ENCODE measurements around the gene RAB37. TPM values are rescaled to one million over a fixed set of nuclear protein-coding genes. Genes with fewer than 3 reads are reported as not detected.

Gene RAB37
- total and polyA plus RNA-seq, 9 of the 15 experiments (the other 6 are each of a cell fraction or from before 2014, with no cell fraction given): 0.03 to 0.27 (median 0.11) TPM; not detected in 4

DNA sequence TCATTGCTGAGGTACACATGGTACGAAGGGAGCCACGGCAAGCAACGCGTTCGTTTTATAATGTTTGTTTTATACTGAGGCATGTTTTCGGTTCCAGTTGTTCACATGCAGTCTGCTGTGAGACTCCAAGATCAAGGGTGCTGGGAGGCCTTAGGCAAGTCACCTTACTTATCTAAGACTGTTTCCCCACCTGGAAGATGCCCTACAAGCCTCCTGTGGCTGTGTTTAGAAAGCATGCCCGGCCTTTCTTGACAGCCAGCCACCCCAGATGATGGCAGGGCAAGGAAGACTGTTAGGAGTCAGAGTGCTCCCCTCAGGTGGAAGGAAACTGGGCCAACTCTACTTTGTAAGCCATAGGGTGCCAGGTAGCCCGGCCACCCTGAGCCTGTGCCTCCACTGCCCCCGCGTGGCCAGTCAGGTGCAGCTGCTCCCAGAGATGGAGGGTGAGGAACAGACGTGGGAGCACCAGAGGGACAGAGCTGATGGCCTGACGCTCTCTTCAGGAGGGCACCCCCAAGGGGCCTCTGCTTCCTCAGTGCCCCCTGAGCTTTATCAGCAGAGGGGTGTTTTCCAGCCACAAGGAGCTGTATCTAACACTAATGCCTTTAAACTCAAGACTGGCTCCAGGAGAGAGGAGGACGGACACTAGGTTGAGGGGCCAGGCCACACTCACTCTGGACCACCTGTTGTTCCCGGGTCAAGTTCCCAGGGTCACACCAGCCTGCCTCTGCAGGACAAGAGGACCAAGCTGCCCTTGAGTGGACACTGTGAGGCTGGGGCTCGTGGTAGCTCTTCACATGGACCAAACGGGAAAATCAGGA, 33.7 kb downstream of the RAB37 start (continued):
- TF ChIP-seq, protein P1, sequence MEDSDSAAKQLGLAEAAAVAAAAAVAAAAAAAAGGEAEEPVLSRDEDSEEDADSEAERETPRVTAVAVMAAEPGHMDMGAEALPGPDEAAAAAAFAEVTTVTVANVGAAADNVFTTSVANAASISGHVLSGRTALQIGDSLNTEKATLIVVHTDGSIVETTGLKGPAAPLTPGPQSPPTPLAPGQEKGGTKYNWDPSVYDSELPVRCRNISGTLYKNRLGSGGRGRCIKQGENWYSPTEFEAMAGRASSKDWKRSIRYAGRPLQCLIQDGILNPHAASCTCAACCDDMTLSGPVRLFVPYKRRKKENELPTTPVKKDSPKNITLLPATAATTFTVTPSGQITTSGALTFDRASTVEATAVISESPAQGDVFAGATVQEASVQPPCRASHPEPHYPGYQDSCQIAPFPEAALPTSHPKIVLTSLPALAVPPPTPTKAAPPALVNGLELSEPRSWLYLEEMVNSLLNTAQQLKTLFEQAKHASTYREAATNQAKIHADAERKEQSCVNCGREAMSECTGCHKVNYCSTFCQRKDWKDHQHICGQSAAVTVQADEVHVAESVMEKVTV (CRISPR knock-in tag; IDR thresholded peaks at IDR 0.05): peak; percentile 68
- no peak for TF ChIP-seq MAFK (IDR thresholded peaks at IDR 0.05; ENCODE audit: low read length)
- peak; percentile 64 for TF ChIP-seq SMC3 (conservative IDR thresholded peaks at IDR 0.05; ENCODE audit: insufficient read depth, low read depth, low read length)
- TF ChIP-seq, protein P2, sequence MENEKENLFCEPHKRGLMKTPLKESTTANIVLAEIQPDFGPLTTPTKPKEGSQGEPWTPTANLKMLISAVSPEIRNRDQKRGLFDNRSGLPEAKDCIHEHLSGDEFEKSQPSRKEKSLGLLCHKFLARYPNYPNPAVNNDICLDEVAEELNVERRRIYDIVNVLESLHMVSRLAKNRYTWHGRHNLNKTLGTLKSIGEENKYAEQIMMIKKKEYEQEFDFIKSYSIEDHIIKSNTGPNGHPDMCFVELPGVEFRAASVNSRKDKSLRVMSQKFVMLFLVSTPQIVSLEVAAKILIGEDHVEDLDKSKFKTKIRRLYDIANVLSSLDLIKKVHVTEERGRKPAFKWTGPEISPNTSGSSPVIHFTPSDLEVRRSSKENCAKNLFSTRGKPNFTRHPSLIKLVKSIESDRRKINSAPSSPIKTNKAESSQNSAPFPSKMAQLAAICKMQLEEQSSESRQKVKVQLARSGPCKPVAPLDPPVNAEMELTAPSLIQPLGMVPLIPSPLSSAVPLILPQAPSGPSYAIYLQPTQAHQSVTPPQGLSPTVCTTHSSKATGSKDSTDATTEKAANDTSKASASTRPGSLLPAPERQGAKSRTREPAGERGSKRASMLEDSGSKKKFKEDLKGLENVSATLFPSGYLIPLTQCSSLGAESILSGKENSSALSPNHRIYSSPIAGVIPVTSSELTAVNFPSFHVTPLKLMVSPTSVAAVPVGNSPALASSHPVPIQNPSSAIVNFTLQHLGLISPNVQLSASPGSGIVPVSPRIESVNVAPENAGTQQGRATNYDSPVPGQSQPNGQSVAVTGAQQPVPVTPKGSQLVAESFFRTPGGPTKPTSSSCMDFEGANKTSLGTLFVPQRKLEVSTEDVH (IDR thresholded peaks at IDR 0.05; ENCODE audit: low read depth, partially characterized antibody): peak; percentile 5
- TF ChIP-seq POLR2AphosphoS5 (IDR thresholded peaks at IDR 0.05; ENCODE audit: control insufficient read depth, insufficient read depth, low read depth, low read length): no peak; the same call in 1 of the 2 replicates

Measured in K562 (cell line).